H1 (cell line): Measurements from ENCODE around the gene ZDHHC23. TPM values are rescaled to one million over a fixed set of nuclear protein-coding genes. Genes with fewer than 3 reads are reported as not detected.

ENCODE experiments used
- CEBPB ChIP-seq: IDR thresholded peaks from 2 replicates; pipeline ENCODE4 v1.6.1; 2012; ENCODE audit warnings: low read depth, low read length
- CHD7 ChIP-seq: fragments of 300-600 bp; sonication (generic); IDR thresholded peaks from 2 replicates; pipeline ENCODE4 v1.7.1; 2012; ENCODE audit warnings: low read length, moderate library complexity, mild to moderate bottlenecking, inconsistent platforms; ENCODE audit not compliant: insufficient replicate concordance
- KDM1A ChIP-seq: fragments of 200-600, 300-600 bp; sonication (generic); IDR thresholded peaks from 2 replicates; pipeline ENCODE4 v1.7.1; 2016; ENCODE audit warnings: mild to moderate bottlenecking, low read length, borderline replicate concordance
- NANOG ChIP-seq: IDR thresholded peaks from 2 replicates; pipeline ENCODE4 v1.6.1; 2011; ENCODE audit warnings: low read length, low read depth, mild to moderate bottlenecking, inconsistent platforms; ENCODE audit not compliant: insufficient read depth, poor library complexity, severe bottlenecking
- PHF8 ChIP-seq: fragments of 200-600 bp; sonication (generic); conservative IDR thresholded peaks from 2 replicates; pipeline ENCODE4 v1.7.1; 2012; ENCODE audit warnings: low read depth, mild to moderate bottlenecking, inconsistent platforms, low read length, moderate library complexity
- RNF2 ChIP-seq: fragments of 200-900, 300-1000 bp; sonication (generic); IDR thresholded peaks from 2 replicates; pipeline ENCODE4 v1.7.1; 2016; ENCODE audit warnings: borderline replicate concordance, low read depth, mild to moderate bottlenecking, antibody characterized with exemption, low read length; ENCODE audit not compliant: poor library complexity, severe bottlenecking; ENCODE audit errors: missing control alignments
- SIN3A ChIP-seq, 2 experiments: IDR thresholded peaks in 1 of 2; conservative IDR thresholded peaks in 1 of 2; 2 replicates each; pipeline ENCODE4 v1.6.1; 2011 to 2012; ENCODE audit warnings: low read length in 2 of 2, improper control_type of control experiment in 1 of 2, low read depth in 1 of 2, mild to moderate bottlenecking in 1 of 2
- SRF ChIP-seq: IDR thresholded peaks from 2 replicates; pipeline ENCODE4 v1.6.1; 2011; ENCODE audit warnings: mild to moderate bottlenecking, low read depth, low read length, moderate library complexity
- polyA plus RNA-seq, 7 experiments: library from polyadenylated mRNA; depleted of rRNA in 3 of 7; stranded (reverse) in 5 of 7; unstranded in 2 of 7; fragments of >200 nt in 5 of 7; fragments of 200-250 nt in 2 of 7; gene quantifications; 1 replicate in 5 of 7; 2 replicates in 1 of 7; 4 replicates in 1 of 7; pipeline versions ENCODE4 v1.2.1 to v1.2.3, GENCODE V29; 2011 to 2013; ENCODE audit warnings: missing spikeins in 2 of 7, mixed read lengths in 2 of 7
- total RNA-seq: library from RNA; stranded (reverse); fragmentation: NEBNext Ultra II Directional; extraction: Animal tissue kit (Norgen Biotek cat#: 25700); gene quantifications from 2 replicates; pipeline ENCODE4 v1.2.1, GENCODE V29; 2021

ZDHHC23 gene
- total and polyA plus RNA-seq, 2 of the 8 experiments (the other 6 are each of a cell fraction or from before 2014, with no cell fraction given): 6.2 to 15.7 TPM

- TF ChIP-seq CHD7 (no peak), CEBPB (no peak), RNF2 (no peak), SIN3A (conservative IDR thresholded peaks at IDR 0.05 in 1 of 2, IDR thresholded peaks at IDR 0.05 in 1 of 2; ENCODE audit: low read depth in 1 of 2, low read length in 2 of 2) (peak; percentile 54 to 66; a peak in 2 of 4 replicates), SRF (no peak), NANOG (no peak), PHF8 (peak; percentile 45; the same call in 1 of the 2 replicates), KDM1A (no peak)
Observed at GRCh38 chr3:113948015-113948917, 453 bp downstream of the ZDHHC23 start (continued).
